ENCODE data around the gene MYH1.
"Not testable (repeated sequence)": the region's sequence is repeated elsewhere in the genome, so short reads cannot be mapped to it uniquely, and the experiment has no call there.

MYH1 gene

GRCh38 chr17:10518271-10519037 is at the start of gene MYH1:
TSS of gene MYH1 (minus strand) at chr17:10518542. CDS start at chr17:10516642, 1,900 bp downstream.
- DNase-seq (ENCODE audit: low spot score), result no peak

DNA sequence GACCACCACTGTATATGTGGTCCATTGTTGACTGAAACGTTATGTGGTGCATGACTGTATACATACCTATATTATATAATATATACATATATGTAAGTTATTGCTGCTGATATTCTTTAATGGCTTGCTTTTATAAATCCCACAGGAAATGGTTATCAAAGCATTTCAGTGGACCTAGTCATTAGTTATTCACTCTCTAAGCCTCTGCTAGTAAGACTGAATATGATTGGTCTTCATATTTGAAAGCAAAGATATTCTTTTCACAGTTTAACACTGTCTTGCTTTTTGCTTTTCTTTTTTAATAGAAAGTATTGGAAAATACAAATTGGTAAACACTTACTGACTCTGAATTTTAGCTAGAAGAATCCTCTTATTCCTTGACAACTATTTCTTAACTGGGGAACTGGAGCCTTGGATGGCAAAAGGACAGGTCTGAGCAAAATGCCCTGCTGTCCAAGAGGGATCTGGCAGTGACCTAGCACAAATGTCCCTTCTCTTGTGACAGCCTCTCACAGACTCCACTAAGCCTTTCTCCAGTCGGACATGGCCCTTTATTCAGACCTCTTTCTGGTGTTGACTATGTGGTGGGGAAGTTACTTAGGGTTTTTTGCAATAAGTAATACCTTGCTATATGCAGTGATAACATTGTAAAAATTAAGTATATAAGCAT is 45.8 kb upstream of the MYH1 start:
- DNase-seq (ENCODE audit: low spot score), result no peak

GRCh38 chr17:10558049-10558448 is 39.7 kb upstream of the MYH1 start:
- no peak for DNase-seq (ENCODE audit: low spot score)

GRCh38 chr17:10557422-10557821 is 39.1 kb upstream of the MYH1 start:
- DNase-seq (ENCODE audit: low spot score), result no peak

- no peak for DNase-seq (ENCODE audit: low spot score)
These were observed 38.1 kb upstream of the MYH1 start for GRCh38 chr17:10556301-10557005.

- DNase-seq (ENCODE audit: low spot score), result no peak
These were observed 31.7 kb upstream of the MYH1 start for GRCh38 chr17:10550014-10550413.

DNA sequence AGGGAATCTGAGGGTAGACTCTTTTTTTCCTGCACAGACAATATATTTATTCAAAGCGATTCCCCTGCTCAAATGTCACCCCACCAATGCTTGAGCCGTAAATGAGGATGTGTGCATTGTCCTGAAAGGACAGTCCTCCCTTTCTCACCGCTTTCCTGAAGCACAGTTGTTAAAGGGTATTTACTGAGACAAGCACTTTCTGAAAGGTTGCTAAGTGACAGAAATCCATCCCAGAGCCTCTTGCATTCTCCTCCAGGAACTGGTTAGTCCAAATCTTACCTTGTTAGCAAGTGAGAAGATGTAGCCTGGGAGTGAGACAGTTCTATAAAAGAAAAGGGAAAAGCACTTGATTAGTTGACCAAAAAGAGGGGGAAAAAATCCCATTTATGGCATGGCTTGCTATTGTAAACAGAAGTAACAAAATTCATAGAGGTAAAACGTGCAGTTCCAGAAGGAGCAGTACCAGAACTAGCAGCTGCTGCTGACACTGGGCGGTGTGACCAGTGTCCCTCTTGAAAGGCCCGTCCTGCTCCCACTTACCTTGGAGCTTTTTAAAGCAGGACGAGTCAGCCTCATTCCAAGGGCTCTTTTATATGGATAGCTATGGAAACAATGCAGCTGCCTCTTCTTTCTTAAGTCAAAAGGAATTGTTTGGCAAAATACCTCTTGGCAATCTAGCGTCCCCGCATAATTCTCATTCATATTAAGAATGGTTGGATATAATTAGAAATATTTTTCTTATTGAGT is 30.9 kb upstream of the MYH1 start, which contains the start of gene MYH2:
TSS of gene MYH2 (minus strand) at position 563 of the 747 bp plus-strand sequence. CDS start 1,738 bp downstream, outside the sequence.
- no peak for DNase-seq (ENCODE audit: low spot score)

- DNase-seq (ENCODE audit: low spot score), result no peak
These were observed 29.0 kb upstream of the MYH1 start for GRCh38 chr17:10547351-10547750.

GRCh38 chr17:10543486-10543885 is 25.1 kb upstream of the MYH1 start:
- not testable (repeated sequence) for DNase-seq (ENCODE audit: low spot score)

DNA sequence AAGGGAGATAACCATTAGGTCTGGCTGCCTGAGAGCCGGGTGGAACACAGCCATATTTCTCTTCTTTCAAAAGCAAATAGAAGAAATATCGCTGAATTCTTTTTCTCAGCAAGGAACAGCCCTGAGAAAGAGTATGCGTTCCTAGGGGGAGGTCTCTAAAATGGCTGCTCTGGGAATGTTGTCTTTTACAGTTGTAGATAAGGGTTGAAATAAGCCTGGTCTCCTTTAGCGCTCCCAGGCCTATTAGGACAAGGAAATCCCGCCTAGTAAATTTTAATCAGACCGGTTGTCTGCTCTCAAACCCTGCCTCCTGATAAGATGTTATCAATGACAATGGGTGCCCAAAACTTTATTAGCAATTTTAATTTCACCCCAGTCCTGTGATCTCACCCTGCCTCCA is 22.8 kb upstream of the MYH1 start:
- not testable (repeated sequence) for DNase-seq (ENCODE audit: low spot score)

DNA sequence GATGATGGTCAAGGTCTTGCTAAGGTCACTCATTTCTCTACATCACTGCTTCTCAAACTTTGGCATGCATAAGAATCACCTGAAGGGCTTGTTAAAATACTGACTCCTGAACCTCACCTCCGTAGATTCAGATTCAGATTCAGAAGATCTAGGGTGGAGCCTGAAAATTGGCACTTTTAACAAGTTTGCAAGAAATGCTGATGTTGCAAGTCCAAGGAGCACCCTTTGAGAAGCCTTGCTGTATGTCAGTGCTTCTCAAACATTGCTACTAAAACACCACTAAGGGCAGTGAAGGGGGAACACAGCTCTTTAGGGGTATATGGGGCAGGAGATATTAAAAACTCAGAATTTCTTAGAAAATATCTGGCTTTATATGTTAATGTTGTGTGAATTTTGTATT is 13.7 kb upstream of the MYH1 start:
- no peak for DNase-seq (ENCODE audit: low spot score)

GRCh38 chr17:10527419-10527818 is 9.1 kb upstream of the MYH1 start:
- DNase-seq (ENCODE audit: low spot score), result no peak

GRCh38 chr17:10526517-10526916 is 8.2 kb upstream of the MYH1 start:
- no peak for DNase-seq (ENCODE audit: low spot score)

DNA sequence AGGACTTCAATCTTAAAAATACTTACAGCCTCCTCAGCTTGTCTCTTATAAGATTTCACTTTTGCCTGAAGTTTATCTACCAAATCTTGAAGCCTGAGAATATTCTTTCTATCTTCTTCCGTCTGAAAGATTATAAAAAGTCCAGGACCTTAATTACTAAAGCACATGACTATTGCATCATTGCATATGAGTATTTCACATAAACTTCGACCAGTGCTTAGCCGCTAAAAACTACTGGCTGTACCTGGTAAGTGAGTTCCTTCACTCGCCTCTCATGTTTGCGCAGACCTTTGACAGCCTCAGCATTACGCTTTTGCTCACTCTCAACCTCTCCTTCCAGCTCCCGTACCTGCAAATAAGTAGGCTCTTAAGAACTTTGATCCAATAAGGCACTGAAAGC is 4.7 kb upstream of the MYH1 start:
- DNase-seq (ENCODE audit: low spot score), result no peak

- no peak for DNase-seq (ENCODE audit: low spot score)
These were observed 3.6 kb upstream of the MYH1 start for GRCh38 chr17:10521949-10522348.

DNA sequence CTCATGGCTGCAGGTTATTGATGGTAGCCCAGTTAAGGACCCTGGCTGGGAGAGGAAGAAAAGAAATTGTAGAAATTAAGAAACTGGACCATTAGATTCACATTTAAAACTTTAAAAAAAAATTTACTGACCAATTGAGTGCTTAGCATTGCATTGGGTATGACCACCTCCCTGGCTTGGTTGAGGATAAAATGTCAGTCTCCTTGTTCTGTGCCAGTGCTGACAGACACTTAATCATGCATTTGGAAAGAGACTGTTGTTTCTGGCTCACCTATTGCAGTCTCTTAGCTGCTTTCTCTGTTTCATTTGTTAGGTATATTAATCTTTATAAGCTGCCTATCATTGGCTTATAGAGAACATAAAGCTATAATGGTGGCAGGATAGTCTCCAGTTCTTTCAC is 1.7 kb downstream of the MYH1 start:
- no peak for DNase-seq (ENCODE audit: low spot score)

DNA sequence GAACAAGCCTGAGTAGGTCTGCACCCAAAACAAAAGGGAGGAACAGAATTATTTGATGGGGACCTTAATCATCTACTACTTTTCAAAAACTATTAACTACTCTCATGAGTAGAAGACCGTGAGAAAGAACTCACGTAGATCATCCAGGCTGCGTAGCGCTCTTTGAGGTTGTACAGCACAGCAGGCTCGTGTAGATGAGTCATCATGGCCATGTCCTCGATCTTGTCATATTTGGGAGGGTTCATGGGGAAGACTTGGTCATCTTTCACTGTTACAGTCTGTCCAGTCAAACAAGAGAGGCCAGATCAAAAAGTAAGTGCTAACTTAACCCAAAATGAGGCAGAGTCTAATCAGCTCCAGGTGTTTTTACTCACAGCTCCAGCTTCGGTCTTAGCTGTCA is 2.3 kb downstream of the MYH1 start:
- no peak for DNase-seq (ENCODE audit: low spot score)

DNA sequence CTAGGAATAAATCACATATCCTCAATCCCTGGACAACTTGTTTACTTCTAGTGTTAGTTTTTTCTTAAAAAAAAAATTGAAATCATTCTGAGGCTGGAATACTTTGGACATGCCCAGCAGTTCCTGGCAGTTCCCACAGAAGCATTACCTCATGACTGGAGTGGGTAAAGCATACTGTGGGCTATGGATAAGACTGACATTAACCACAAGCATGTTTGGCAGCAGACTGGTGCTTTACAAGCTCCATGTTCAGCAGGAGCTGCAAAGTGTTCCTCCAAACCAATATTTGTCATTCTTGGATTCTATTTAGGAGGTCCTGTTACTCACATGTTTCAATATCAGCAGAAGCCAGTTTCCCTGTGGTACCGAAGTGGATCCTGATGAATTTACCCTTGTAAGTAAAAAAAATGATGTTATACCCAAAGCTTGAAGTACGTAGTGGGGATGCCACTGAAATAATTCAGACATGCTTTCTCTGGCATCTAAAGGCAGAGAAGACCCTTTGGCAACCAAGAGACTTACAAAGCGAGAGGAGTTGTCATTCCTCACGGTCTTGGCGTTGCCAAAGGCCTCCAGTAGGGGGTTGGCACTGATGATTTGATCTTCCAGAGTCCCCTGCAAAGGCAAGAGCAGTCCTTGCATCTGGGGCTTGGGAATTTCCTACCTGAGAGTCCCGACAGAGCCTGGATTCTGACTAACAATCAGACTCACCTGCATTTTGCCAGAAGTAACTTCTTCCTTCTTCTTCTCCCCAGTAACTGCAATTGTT is 4.9 kb downstream of the MYH1 start:
- no peak for DNase-seq (ENCODE audit: low spot score)

- no peak for DNase-seq (ENCODE audit: low spot score)
These were observed 5.5 kb downstream of the MYH1 start for GRCh38 chr17:10512856-10513255.

DNA sequence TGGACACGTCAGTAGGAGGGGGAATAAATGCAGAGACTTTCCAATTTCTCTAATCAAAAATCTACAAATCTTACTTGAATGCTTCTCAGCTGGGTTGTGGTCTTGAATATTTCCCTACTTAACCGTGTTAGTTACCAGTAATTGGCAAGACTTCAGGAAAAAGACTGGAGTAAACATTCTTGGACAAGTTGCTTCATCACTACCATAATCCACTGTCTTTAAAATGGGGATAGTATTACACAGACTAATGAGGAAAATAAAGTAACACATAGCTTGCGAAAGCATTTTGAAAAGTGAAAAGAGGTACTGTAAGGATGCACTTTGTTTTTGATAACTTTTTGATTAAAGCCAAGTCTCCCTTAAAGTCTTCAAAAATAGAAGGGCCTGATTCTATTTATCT is 18.4 kb downstream of the MYH1 start:
- DNase-seq (ENCODE audit: low spot score), result no peak

- no peak for DNase-seq (ENCODE audit: low spot score)
These were observed 26.3 kb downstream of the MYH1 start for GRCh38 chr17:10492004-10492403.
